ENCODE results near the gene HACD2.

HACD2 gene

DNA sequence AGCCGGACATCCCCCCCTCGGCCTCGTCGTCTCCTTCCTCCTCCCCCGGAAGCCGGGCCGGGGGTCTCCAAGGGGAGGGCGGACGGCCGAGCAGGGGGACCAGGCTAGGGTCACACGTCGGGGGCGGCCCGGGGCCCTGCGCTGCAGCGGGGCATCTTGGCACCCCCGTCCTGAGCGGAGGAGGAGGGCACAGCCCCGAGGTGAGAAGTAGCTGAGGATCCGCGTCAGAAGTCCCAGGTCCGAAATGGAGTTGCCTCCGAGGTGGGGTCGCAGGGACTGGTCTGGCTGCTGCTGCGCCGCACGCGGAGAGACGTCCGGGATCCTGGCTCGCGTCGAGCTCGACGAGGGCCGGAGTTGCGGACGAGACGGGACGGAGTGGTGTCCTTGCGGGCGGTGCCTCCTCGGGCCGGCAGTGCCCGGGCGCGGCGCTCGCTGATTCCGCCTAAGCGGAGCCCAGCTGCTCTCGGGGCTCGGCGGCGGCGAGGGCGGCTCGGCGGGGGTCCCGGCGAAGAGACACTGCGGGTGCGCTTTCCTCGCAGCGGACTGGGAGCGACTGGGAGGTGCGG is 136.2 kb downstream of the HACD2 start, which contains the start of gene ADCY5:
ADCY5 (minus strand) TSS at position 555 of the 566 bp plus-strand sequence; CDS start at position 10, 545 bp downstream.
- DNase-seq (ENCODE audit: low read depth in 3 of 3, low spot score in 1 of 3), result no peak

DNA sequence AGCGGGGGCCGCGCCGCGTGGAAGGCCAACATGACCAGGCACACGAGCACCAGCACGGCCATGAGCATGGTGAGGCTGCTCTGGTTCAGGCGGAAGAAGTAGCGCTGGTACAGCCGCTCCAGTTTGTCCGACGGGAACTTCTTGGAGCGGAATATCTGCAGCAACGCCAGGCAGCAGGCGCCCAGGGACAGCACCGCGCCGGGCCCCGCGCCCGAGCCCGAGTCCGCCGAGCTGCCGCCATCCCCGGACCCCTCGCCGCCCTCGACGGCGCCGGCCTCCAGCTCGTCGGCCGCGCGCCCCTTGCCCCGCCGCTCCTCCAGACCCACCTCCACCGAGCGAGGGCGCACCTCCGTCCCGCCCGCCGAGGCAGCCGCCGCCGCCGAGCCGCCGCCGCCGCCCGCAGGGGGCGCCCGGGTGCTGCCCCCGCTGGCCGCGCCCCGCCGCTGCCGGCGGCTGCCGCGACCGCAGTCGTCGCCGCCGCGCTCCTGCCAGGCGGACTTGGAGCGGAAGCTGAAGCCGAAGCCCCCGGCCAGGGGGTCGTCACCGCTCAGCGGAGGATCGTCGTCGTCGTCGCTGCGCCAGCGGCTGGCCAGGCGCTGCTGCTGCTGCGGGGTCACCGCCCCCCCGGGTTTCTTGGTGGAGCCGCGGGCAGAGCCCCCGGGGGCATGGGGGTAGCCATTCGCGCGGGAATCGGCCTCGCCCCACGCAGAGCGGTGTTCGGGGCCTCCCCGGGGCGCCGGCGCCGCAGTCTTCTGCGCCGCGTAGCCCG is 136.9 kb downstream of the HACD2 start:
- peak in 1 of 3 donors; percentile 29 for DNase-seq (ENCODE audit: low read depth in 3 of 3, low spot score in 1 of 3)

DNA sequence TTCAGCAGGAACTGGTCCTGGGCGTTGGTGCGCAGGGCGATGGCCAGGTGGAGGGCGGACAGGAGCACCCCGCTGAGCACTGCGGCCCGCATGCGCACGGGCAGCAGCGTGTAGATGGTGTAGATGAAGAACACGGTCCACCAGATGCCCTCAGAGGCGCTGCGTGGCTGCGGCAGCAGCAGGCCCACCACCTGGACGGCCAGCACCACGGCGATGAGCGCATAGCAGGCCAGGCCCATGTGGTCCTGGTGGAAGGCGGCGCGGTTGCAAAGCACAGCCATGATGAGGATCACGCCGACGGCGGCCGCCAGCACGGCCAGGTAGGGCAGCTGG is 137.5 kb downstream of the HACD2 start:
- DNase-seq (ENCODE audit: low read depth in 3 of 3, low spot score in 1 of 3), result no peak

DNA sequence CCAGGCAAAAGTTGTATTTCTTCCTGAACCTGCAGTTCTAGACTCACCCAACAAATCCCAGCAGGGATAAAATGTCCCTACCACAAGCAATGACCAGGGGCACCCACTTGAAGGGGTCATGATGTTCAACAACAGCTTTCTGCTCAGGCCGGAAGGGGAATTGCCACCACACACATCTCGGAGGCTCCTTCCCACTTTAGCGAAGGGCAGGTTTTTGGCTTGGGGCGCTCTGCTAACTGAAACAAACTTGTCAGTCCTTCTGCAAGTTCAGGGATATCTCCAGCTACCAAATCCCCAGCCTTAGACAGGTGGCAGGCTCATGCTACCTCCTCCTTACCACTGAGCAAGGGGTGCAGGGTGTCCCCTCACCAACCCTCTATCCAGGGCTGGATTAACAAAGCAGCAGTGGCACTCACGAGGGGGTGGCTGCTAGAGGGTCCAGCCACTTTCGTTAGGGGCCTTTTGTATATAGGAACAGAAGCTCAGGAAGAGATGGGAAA is 138.2 kb downstream of the HACD2 start:
- no peak for DNase-seq (ENCODE audit: low read depth in 3 of 3, low spot score in 1 of 3)

DNA sequence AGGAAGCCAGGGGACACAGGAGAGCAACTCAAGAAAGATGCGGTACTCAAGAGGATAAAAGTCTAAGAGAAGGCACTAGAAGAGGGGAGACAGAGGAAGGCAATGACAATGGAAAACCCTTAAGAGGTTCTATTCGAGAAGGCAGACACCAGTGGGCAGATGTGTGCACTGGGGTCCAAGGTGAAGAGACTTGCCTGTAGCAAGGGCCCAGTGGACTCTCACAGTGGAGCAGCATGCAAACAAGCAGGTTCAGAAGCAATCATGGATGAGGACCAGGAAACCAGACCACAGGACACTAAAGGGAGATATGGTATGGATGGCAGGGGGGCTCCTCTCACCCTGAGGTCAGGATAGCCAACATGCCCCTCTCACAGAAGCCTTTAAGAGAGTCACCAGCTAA is 138.6 kb downstream of the HACD2 start:
- no peak for DNase-seq (ENCODE audit: low read depth in 3 of 3, low spot score in 1 of 3)

DNA sequence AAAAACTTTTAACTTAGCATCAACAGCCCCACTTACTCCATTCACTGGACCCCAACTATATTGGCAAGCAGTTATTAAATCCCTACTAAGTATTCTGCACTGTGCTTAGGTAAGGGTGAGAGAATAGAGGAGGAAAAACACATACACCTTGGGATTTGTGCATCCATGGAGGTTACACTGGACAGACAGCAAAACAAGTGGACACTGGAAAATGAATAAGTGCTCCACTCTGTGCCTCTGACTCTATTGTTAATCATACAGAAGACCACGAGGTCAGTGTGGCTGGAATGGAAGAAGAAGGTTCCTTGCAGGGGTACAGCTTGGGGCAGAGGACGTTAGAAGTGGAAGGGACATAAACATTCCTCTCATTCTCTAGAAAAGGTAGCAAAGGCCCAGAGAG is 139.2 kb downstream of the HACD2 start:
- DNase-seq (ENCODE audit: low read depth in 3 of 3, low spot score in 1 of 3), result no peak

DNA sequence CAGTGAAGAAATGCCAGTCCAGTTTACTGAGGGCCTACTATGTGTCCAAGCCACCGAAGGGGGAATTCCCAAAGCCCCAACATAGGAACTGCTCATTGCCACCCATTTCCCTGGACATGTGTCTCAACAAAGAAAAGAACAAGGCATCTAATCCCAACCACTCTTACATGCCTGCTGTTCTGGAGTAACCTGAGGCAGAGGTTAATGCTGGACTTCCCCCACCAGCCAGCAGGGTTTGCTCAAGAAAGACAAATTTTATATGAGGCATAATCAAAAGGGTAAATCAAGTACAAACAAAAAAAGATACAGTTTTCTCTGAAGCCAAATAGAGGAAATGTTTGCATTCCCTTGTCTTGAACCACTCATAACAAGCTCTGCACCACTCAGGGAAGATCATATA is 140.1 kb downstream of the HACD2 start:
- no peak for DNase-seq (ENCODE audit: low read depth in 3 of 3, low spot score in 1 of 3)

DNA sequence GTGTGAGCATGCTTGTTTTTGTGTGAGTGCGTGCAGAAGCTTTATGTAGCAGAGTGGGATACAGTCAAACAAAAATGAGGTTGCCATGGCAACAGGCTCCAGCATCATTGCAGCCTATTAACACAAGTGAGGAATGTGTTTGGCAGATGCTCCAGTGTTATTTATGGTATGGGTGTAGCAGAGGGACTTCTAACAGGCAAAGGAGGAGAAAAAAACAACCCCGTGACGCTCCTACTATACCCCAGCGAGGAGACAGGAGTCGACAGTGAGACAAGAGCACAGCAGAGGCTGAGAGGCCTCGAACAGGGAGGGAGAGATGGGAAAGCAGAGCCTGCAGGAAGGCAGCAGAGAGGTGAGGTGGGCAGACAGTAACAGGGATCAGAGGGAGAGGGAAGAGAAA is 140.8 kb downstream of the HACD2 start:
- DNase-seq (ENCODE audit: low read depth in 3 of 3, low spot score in 1 of 3), result no peak

DNA sequence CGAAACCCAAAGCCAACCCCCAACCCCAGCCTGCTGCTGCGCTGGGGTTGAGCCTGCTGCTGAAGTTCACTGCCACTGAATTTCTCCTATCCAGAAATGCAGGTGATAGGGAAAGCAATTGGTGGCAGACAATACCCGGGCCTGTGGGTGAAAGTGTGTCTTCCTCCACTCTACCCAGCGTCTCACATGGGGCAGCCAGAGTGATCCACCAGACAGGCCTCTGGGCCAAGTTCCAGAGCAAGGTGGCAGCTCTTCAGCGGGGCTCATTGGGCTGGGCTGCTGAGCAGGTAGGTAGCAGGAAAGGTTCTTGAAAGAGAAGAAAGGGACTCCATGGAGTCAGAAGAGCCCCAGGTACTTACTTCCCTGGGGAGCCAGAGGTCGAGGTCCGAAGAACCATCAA is 141.9 kb downstream of the HACD2 start:
- no peak for DNase-seq (ENCODE audit: low read depth in 3 of 3, low spot score in 1 of 3)

DNA sequence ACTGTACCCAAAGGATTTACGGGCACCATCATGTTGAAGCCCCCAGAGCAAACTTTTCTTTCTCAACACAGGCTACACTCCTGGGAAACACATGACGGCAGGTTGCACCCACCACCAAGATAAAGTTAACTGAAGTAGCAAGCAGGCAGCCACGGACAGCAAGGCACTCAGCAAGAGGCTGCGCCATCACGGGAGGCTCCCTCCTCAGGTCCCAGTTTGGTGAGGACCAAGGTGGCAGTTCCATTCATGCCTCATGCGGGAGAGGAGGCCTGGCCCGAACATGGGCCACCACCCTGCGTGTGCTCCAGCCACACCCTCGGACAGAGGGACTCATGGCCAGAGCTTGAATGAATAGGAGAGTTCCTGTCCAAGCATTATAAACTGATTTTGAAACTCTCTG is 142.7 kb downstream of the HACD2 start:
- DNase-seq (ENCODE audit: low read depth in 3 of 3, low spot score in 1 of 3), result no peak
